HepG2 (cell line): ENCODE data around the gene CTRB2. TPM values are rescaled to one million over a fixed set of nuclear protein-coding genes. Genes with fewer than 3 reads are reported as not detected.
A peak's percentile ranks its signal among the peaks of the same experiment; 100 is the strongest.

ENCODE experiments used
- ATAC-seq: fragments of 200-7000 bp; cut with Tn5 transposase; 3 replicates; pipeline ENCODE4 v1.9.1; 2020; ENCODE audit warnings: mild to moderate bottlenecking, moderate library complexity
- BruUV-seq: library from RNA; stranded (reverse); fragments of 400-500 nt; replicated peaks from 2 replicates; lab custom pipeline; 2021; lab: Mats Ljungman, UMichigan
- CTCF ChIA-PET: fragments of 300-600 bp; formaldehyde crosslinking; extraction: SDS; loops from one replicate; lab custom pipeline; 2021; ENCODE audit warnings: low total read pairs, inconsistent platforms, low intra/inter-chr PET ratio; lab: Yijun Ruan, JAX
- POLR2A ChIA-PET: fragments of 350-600 bp; sonication (Branson Sonifier 250); formaldehyde crosslinking; loops from one replicate; lab custom pipeline; 2020; ENCODE audit warnings: antibody characterized with exemption, inconsistent platforms; lab: Yijun Ruan, JAX
- DNase-seq: peaks from one replicate; pipeline ENCODE4 v3.0.0-alpha.2; 2015; ENCODE audit warnings: low spot score
- FAIRE-seq: peaks from 3 replicates; lab custom pipeline; 2011; peaks lifted over from hg19 to GRCh38; lab: Jason Lieb, UNC
- H2AFZ ChIP-seq: one replicate; pipeline ENCODE4 v1.6.1; 2011; ENCODE audit warnings: low read length, inconsistent platforms
- H3K27ac ChIP-seq: fragments of 300-600 bp; 3 replicates; pipeline ENCODE4 v1.8.0; 2011; ENCODE audit warnings: mixed run types, mild to moderate bottlenecking, mixed read lengths, low read length, inconsistent platforms; ENCODE audit not compliant: insufficient read depth; ENCODE audit errors: extremely low read length
- H3K27me3 ChIP-seq, 2 experiments: fragments of 200-600 bp in 1 of 2; 2 replicates in 1 of 2; 3 replicates in 1 of 2; pipeline versions ENCODE4 v1.6.0 to v1.8.0; 2011; ENCODE audit warnings: low read length in 2 of 2, mild to moderate bottlenecking in 2 of 2, moderate library complexity in 2 of 2, inconsistent platforms in 1 of 2; ENCODE audit not compliant: insufficient read depth in 2 of 2, control insufficient read depth in 1 of 2
- H3K36me3 ChIP-seq, 2 experiments: fragments of 200-600 bp in 1 of 2; replicated peaks in 1 of 2; 2 replicates in 1 of 2; 3 replicates in 1 of 2; pipeline versions ENCODE4 v1.5.1 to v1.8.0; 2011; ENCODE audit warnings: low read length in 2 of 2, inconsistent platforms in 1 of 2; ENCODE audit not compliant: insufficient read depth in 2 of 2, control insufficient read depth in 1 of 2
- H3K4me1 ChIP-seq: 2 replicates; pipeline ENCODE4 v1.5.1; 2012; ENCODE audit warnings: low read length, inconsistent platforms; ENCODE audit not compliant: insufficient read depth
- H3K4me2 ChIP-seq: 2 replicates; pipeline ENCODE4 v1.6.0; 2011; ENCODE audit warnings: low read depth, low read length, inconsistent platforms
- H3K4me3 ChIP-seq, 3 experiments: fragments of 200-600 bp in 1 of 3; sonication (generic), shearing (Covaris generic) in 1 of 3; replicated peaks in 1 of 3; 2 replicates each; pipeline ENCODE4 v1.5.1; 2011 to 2016; ENCODE audit warnings: low read length in 3 of 3, inconsistent platforms in 2 of 3, low read depth in 2 of 3, mild to moderate bottlenecking in 2 of 3, control low read depth in 1 of 3, mixed read lengths in 1 of 3; ENCODE audit not compliant: insufficient read depth in 1 of 3
- H3K79me2 ChIP-seq: one replicate; pipeline ENCODE4 v1.6.1; 2011; ENCODE audit warnings: low read length, inconsistent platforms; ENCODE audit not compliant: insufficient read depth
- H3K9ac ChIP-seq: 2 replicates; pipeline ENCODE4 v1.6.0; 2011; ENCODE audit warnings: mild to moderate bottlenecking, low read depth, low read length, inconsistent platforms; ENCODE audit not compliant: insufficient read depth
- H3K9me3 ChIP-seq: 2 replicates; pipeline ENCODE4 v1.5.1; 2012; ENCODE audit warnings: mild to moderate bottlenecking, low read length
- H4K20me1 ChIP-seq: 2 replicates; pipeline ENCODE4 v1.6.0; 2011; ENCODE audit warnings: inconsistent platforms, mild to moderate bottlenecking, low read length, moderate library complexity; ENCODE audit not compliant: insufficient read depth
- BHLHE40 ChIP-seq: IDR thresholded peaks from 2 replicates; pipeline ENCODE4 v1.6.1; 2011; ENCODE audit warnings: low read length, improper control_type of control experiment
- EEA1 ChIP-seq: sonication (generic); formaldehyde crosslinking; IDR thresholded peaks from 2 replicates; pipeline ENCODE4 v1.5.1; 2020; ENCODE audit warnings: mild to moderate bottlenecking, missing genetic modification reagents, borderline replicate concordance
- HNF4G ChIP-seq, 2 experiments: sonication (generic) in 1 of 2; formaldehyde crosslinking in 1 of 2; IDR thresholded peaks; 2 replicates each; pipeline versions ENCODE4 v1.4.0 to v1.6.1; 2011 to 2020; ENCODE audit warnings: borderline replicate concordance in 2 of 2, low read depth in 2 of 2, mild to moderate bottlenecking in 2 of 2, low read length in 1 of 2, missing genetic modification reagents in 1 of 2, moderate library complexity in 1 of 2
- NR3C1 ChIP-seq: sonication (generic); formaldehyde crosslinking; IDR thresholded peaks from 2 replicates; pipeline ENCODE4 v1.4.0; 2020; ENCODE audit warnings: missing genetic modification reagents
- POLR2AphosphoS5 ChIP-seq: IDR thresholded peaks from 2 replicates; pipeline ENCODE4 v1.6.1; 2012; ENCODE audit warnings: low read depth, low read length
- PRDM15 ChIP-seq: sonication (generic); formaldehyde crosslinking; IDR thresholded peaks from 2 replicates; pipeline ENCODE4 v1.4.0; 2020; ENCODE audit warnings: missing genetic modification reagents
- SRSF1 ChIP-seq: fragments of 200-400 bp; formaldehyde crosslinking; optimal IDR thresholded peaks from 2 replicates; pipeline ENCODE3; 2017; ENCODE audit warnings: mild to moderate bottlenecking, low read depth, low read length, moderate library complexity
- TP53 ChIP-seq: sonication (generic); formaldehyde crosslinking; conservative IDR thresholded peaks from 2 replicates; pipeline ENCODE4 v1.4.0; 2020; ENCODE audit warnings: missing genetic modification reagents
- ZBTB26 ChIP-seq: IDR thresholded peaks from 2 replicates; pipeline ENCODE4 v1.6.1; 2016; ENCODE audit warnings: missing compliant biosample characterization, missing genetic modification reagents, borderline replicate concordance
- ZFP90 ChIP-seq: sonication (generic); formaldehyde crosslinking; IDR thresholded peaks from 2 replicates; pipeline ENCODE4 v1.8.0; 2022; ENCODE audit warnings: missing genetic modification reagents, mild to moderate bottlenecking, inconsistent platforms, borderline replicate concordance
- ZKSCAN5 ChIP-seq: sonication (generic); formaldehyde crosslinking; IDR thresholded peaks from 2 replicates; pipeline ENCODE4 v1.5.1; 2020; ENCODE audit warnings: mild to moderate bottlenecking, missing genetic modification reagents
- ZNF234 ChIP-seq: sonication (generic); formaldehyde crosslinking; conservative IDR thresholded peaks from 2 replicates; pipeline ENCODE4 v1.5.1; 2020; ENCODE audit warnings: mild to moderate bottlenecking, missing genetic modification reagents
- ZNF30 ChIP-seq: sonication (generic); formaldehyde crosslinking; IDR thresholded peaks from 2 replicates; pipeline ENCODE4 v1.5.0; 2020; ENCODE audit warnings: mild to moderate bottlenecking, missing genetic modification reagents
- ZNF446 ChIP-seq: sonication (generic); formaldehyde crosslinking; IDR thresholded peaks from 2 replicates; pipeline ENCODE4 v1.5.0; 2020; ENCODE audit warnings: mild to moderate bottlenecking, missing genetic modification reagents
- ZNF746 ChIP-seq: sonication (generic); formaldehyde crosslinking; IDR thresholded peaks from 2 replicates; pipeline ENCODE4 v1.8.0; 2022; ENCODE audit warnings: mild to moderate bottlenecking, missing genetic modification reagents
- ZSCAN25 ChIP-seq: sonication (generic); formaldehyde crosslinking; IDR thresholded peaks from 2 replicates; pipeline ENCODE4 v1.8.0; 2022; ENCODE audit warnings: mild to moderate bottlenecking, missing genetic modification reagents
- WGBS: methylation state at CpG from one replicate; pipeline ENCODE4 v1.1.6; 2017; ENCODE audit warnings: low lambda C conversion rate; 5-methylcytosine and 5-hydroxymethylcytosine counted together
- in situ Hi-C: cut with HindIII; loops from 2 replicates; pipeline ENCODE4 v1.10.0; 2017; ENCODE audit warnings: low pct_unique_long_range_greater_than_20kb; ENCODE audit not compliant: extremely low pct_ligation_motif_present
- intact Hi-C: fragments of 100-400 bp; cut with micrococcal nuclease; formaldehyde crosslinking; loops from one replicate; pipeline ENCODE4 v1.10.0; 2022; ENCODE audit not compliant: unreplicated experiment
- polyA plus RNA-seq, 8 experiments: library from polyadenylated mRNA; depleted of rRNA in 3 of 8; stranded (reverse) in 7 of 8; unstranded in 1 of 8; fragments of >200 nt; fragmentation: Illumina TruSeq in 4 of 8; extraction: Trizol in 4 of 8; gene quantifications; 2 replicates each; pipeline versions ENCODE4 v1.2.1 to v1.2.3, GENCODE V29; 2011 to 2016; ENCODE audit warnings: low read depth in 4 of 8, missing spikeins in 1 of 8, mixed read lengths in 1 of 8; ENCODE audit not compliant: insufficient read depth in 1 of 8
- total RNA-seq, 5 experiments: library from RNA; depleted of rRNA; stranded (reverse); fragments of >200 nt; fragmentation: Illumina TruSeq; extraction: Trizol; gene quantifications; 2 replicates each; pipeline ENCODE4 v1.2.3, GENCODE V29; 2016; ENCODE audit warnings: low read depth in 1 of 5
- TF ChIP-seq, protein P1 (sequence below): IDR thresholded peaks from 2 replicates; pipeline ENCODE4 v1.6.1; 2016

Gene CTRB2
- total and polyA plus RNA-seq, 2 of the 13 experiments (the other 11 are each of a cell fraction or from before 2014, with no cell fraction given): 0.13 TPM; not detected in 1

- 2% methylated on average over 29 of the region's 29 CpGs for WGBS
- Histone ChIP-seq H2AFZ (no peak overlapping the region), H3K27me3 (no peaks in the 10 kb centered on the region; a peak in 1 of 5 replicates), H4K20me1 (peaks cover 40% of the 10 kb centered on the region), H3K4me2 (peak overlapping the region; percentile 84), H3K9ac (peak overlapping the region; percentile 99), H3K36me3 (peaks cover 0 to 7% of the 10 kb centered on the region in 2 experiments; a peak in 2 of 5 replicates), H3K4me3 (peak overlapping the region; percentile 76 to 87 (median 86)), H3K27ac (peak overlapping the region; percentile 97), H3K4me1 (peaks cover 84% of the 10 kb centered on the region), H3K9me3 (no peaks in the 10 kb centered on the region), H3K79me2 (peaks cover 90% of the 10 kb centered on the region)
- in situ Hi-C loops: no loop called here
- DNase-seq: no peak
- intact Hi-C loops: loop anchor here (5.0 kb wide), 1 partner anchor 137 kb away; no protein-coding TSS in a partner anchor
- CTCF ChIA-PET: no interaction called here
- no peak for FAIRE-seq
- POLR2A ChIA-PET: interaction anchor here (0.6 to 14.7 kb wide), 10 partner anchors 12 to 137 kb away, joined by 3 to 312 read pairs (median 7); no protein-coding TSS in a partner anchor
- ATAC-seq: no peak
- no TSS peak for BruUV-seq
- TF ChIP-seq, protein P1, sequence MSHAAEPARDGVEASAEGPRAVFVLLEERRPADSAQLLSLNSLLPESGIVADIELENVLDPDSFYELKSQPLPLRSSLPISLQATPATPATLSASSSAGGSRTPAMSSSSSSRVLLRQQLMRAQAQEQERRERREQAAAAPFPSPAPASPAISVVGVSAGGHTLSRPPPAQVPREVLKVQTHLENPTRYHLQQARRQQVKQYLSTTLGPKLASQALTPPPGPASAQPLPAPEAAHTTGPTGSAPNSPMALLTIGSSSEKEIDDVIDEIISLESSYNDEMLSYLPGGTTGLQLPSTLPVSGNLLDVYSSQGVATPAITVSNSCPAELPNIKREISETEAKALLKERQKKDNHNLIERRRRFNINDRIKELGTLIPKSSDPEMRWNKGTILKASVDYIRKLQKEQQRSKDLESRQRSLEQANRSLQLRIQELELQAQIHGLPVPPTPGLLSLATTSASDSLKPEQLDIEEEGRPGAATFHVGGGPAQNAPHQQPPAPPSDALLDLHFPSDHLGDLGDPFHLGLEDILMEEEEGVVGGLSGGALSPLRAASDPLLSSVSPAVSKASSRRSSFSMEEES: no peak; the same call in 1 of the 2 replicates
- TF ChIP-seq POLR2AphosphoS5 (peak; percentile 47; the same call in 1 of the 2 replicates), NR3C1 (CRISPR knock-in tag) (no peak), ZBTB26 (no peak; the same call in 1 of the 2 replicates), BHLHE40 (0 out of 2 replicates have a peak, but pooled peaks have one; percentile 4), SRSF1 (no peak), ZKSCAN5 (CRISPR knock-in tag) (0 out of 2 replicates have a peak, but pooled peaks have one; percentile 14), ZSCAN25 (CRISPR knock-in tag) (peak; percentile 26; the same call in 1 of the 2 replicates), ZNF30 (CRISPR knock-in tag) (no peak), ZNF234 (CRISPR knock-in tag) (no peak), ZNF446 (CRISPR knock-in tag) (0 out of 2 replicates have a peak, but pooled peaks have one; percentile 20), EEA1 (CRISPR knock-in tag) (peak; percentile 33; the same call in 1 of the 2 replicates), ZFP90 (CRISPR knock-in tag) (peak; percentile 70; the same call in 1 of the 2 replicates), PRDM15 (peak; percentile 33; the same call in 1 of the 2 replicates), TP53 (CRISPR knock-in tag) (peak; percentile 84; the same call in 1 of the 2 replicates), HNF4G (IDR thresholded peaks at IDR 0.05; ENCODE audit: borderline replicate concordance, low read depth, low read length) (no peak), HNF4G (CRISPR knock-in tag; IDR thresholded peaks at IDR 0.05; ENCODE audit: borderline replicate concordance, low read depth) (0 out of 2 replicates have a peak, but pooled peaks have one; percentile 20), ZNF746 (CRISPR knock-in tag) (no peak)
Observed at GRCh38 chr16:75250089-75250808, 43.3 kb upstream of the CTRB2 start.
